Omental fat pad (tissue), 4 donors: ENCODE measurements around the gene ACP3. TPM values are rescaled to one million over a fixed set of nuclear protein-coding genes. Genes with fewer than 3 reads are reported as not detected.

Source experiments
- ATAC-seq: fragments of 150-250 bp; one replicate; pipeline ENCODE4 v1.9.1; 2016; ENCODE audit warnings: mild to moderate bottlenecking, moderate library complexity; ENCODE audit not compliant: low FRiP score
- DNase-seq: peaks from one replicate; pipeline ENCODE4 v3.0.0-alpha.2; 2019; ENCODE audit warnings: low spot score
- total RNA-seq, 4 donors: library from RNA; depleted of rRNA; stranded (reverse); fragments of >200 nt; gene quantifications; one replicate each; pipeline ENCODE4 v1.1.0, GENCODE V29; 2016
- TF ChIP-seq, protein P1 (sequence below), 3 donors: fragments of 450-650 bp; IDR thresholded peaks; one replicate each; pipeline ENCODE4 v1.5.1; 2016 to 2017; ENCODE audit warnings: antibody characterized with exemption in 3 of 3, mild to moderate bottlenecking in 3 of 3, moderate library complexity in 2 of 3

The ACP3 gene
- total RNA-seq, 4 donors from 2014 or later, result 2.0 to 4.6 (median 4.2) TPM

DNA sequence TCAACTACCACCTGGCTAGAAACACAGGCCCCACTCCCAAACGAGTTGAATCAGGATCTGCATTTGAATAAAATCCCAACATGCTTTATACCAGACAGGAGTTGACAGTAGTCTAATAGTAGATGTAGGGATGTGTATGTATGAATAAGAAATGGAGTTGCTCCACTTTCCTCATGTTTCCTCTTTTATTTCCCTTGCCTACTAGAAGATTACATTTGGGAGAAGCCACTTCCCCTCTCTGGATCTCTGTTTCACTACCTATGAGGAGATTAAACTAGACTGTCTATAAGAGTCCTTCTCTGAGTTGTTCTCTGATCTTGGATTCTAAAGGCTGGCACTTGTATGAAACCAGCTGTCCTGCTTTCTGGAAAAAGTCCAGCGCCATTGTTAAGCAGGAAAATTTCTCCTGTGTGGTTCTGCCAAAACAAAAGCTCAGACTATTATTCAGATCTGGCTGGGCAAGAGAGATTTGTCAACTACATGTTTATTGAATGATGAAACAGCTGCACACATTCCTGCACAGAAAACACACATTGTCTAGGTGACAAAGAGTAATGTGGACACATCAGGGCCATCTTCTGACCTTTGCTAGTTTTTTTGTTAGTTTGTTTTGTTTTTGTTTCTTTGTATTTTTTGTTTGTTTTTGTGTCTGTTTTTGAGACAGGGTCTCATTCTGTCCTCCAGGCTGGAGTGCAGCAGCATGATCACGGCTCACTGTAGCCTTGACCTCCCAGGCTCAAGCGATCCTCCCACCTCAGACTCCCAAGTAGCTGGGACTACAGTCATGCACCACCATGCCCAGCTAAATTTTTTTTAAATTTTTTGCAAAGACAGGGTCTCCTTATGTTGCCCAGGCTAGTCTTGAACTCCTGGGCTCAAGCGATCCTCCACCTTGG lies 29.9 kb downstream of the ACP3 start:
- no peak for ATAC-seq
- no peak for DNase-seq
- TF ChIP-seq, protein P1, sequence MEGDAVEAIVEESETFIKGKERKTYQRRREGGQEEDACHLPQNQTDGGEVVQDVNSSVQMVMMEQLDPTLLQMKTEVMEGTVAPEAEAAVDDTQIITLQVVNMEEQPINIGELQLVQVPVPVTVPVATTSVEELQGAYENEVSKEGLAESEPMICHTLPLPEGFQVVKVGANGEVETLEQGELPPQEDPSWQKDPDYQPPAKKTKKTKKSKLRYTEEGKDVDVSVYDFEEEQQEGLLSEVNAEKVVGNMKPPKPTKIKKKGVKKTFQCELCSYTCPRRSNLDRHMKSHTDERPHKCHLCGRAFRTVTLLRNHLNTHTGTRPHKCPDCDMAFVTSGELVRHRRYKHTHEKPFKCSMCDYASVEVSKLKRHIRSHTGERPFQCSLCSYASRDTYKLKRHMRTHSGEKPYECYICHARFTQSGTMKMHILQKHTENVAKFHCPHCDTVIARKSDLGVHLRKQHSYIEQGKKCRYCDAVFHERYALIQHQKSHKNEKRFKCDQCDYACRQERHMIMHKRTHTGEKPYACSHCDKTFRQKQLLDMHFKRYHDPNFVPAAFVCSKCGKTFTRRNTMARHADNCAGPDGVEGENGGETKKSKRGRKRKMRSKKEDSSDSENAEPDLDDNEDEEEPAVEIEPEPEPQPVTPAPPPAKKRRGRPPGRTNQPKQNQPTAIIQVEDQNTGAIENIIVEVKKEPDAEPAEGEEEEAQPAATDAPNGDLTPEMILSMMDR (IDR thresholded peaks at IDR 0.05), result no peak

DNA sequence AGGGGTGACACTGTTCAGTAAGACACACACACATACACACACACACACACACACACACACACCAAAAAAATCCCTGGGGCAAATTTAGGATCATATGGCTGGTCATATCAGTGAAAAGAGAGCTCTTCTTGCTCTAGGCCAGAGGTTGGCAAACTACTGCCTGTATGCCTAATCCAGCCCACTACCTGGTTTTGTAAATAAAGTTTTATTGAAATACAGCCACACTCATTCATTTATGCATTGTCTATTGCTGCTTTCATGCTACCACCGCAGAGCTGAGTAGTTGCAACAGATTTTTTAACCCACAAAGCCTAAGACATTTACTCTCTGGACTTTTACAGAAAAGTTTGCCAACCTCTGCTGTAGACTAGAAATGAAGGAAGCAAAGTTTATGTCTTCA lies 30.6 kb downstream of the ACP3 start:
- ATAC-seq (no peak), DNase-seq (no peak)
- TF ChIP-seq, protein P1 (IDR thresholded peaks at IDR 0.05), result no peak

DNA sequence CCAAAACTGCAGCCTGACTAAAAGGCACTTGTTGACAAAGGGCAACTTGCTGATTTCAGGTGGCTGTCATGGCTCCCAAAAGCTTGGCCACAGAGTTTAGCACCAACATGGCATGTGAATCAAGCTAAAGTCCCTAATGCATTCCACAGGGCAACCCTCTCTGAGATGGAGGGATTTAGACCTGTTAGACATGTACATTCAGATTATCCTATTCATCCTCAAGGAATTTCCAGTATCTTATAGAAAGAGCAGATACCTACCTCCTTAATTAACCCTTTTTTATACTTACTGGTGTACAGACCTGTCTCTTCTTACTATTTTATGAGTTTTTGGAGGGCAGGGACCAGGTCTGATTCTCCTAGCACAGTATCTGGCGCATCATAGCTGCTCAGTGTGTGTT lies 31.3 kb downstream of the ACP3 start:
- TF ChIP-seq, protein P1 (IDR thresholded peaks at IDR 0.05), result no peak
- no peak for ATAC-seq

DNA sequence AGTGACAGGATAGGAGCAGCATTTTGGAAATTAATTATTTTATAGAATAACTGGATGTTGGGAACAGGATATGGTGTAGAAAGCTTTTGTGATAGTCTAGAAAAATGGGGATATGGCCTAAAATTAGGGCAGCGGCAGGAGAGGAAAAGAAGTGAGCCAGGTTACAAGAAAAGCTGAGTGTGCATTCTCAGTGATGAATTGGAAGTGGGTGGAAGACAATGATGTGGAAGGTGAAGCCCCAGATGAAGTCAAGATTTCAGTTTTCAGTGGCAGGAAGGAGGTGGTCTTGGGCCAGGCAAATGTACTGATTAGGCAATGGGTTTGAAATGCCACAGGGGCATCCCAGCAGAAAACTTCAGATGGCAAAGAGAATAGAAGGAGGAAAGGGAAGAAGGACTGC lies 33.6 kb downstream of the ACP3 start:
- DNase-seq (no peak), ATAC-seq (no peak)
- TF ChIP-seq, protein P1 (IDR thresholded peaks at IDR 0.05), result no peak

More for the DNA sequence above, 31.3 kb downstream of the ACP3 start:
- DNase-seq, result no peak

DNA sequence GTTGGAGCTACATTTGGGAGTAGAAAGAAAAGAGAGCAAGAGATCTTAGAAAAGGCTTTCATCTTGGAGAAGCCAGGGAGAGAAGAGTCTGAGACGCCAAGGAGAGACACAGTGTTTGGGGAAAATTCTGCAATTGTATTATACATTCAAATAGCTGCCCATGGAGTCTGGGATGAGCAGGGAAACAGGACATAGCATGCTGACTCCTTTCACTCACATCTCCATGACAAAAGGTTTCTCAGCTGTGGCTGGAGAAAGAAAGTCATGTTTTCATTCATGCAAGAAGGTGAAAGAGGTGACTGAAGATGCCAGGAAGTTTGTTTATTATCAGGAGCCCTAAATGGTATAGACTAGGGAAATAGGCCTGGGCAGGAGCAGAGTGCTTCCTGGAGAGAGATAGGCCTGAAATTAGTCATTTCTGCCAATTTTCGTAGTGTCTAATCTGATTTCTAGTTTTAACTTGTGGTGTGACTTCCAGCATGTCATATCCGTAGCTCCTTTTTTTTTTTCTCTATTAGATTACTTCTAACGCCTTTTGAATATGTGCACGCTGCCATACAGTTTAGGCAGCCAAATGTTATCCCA lies 34.1 kb downstream of the ACP3 start:
- ATAC-seq (no peak), DNase-seq (no peak)
- TF ChIP-seq, protein P1 (IDR thresholded peaks at IDR 0.05), result no peak

DNA sequence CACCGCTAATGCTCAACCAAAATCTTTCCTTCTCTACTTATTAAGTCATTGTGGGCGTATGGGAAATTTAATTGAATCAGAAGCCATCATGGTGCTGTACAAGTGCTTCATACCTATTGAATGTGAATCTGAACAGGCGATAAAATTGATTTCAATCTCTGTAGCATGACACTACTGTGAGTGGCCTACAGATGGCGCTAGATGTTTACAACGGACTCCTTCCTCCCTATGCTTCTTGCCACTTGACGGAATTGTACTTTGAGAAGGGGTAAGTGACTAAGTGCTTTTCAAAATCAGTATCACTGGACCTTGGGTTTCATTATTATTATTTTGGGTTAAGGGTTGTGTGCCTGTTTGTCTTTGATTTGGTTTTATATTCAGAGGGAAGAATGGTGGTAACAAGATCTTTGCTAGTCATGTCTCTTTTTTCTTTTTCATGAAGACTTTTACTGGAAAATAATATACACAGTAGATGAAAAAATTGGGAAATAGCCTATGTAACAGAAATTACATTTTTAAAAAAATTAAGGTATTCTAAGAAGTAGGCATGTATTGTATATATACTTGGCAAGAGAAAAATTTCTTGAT lies 35.4 kb downstream of the ACP3 start:
- peak; percentile 93 for ATAC-seq
- DNase-seq, result peak; percentile 58
- TF ChIP-seq, protein P1 (IDR thresholded peaks at IDR 0.05), result no peak
